Osteoblast (primary cell): Measurements from ENCODE around the gene LZTS3. TPM values are rescaled to one million over a fixed set of nuclear protein-coding genes. Genes with fewer than 3 reads are reported as not detected.
"Not testable (repeated sequence)": the region's sequence is repeated elsewhere in the genome, so short reads cannot be mapped to it uniquely, and the experiment has no call there.

ENCODE experiments used
- DNase-seq: peaks from one replicate; pipeline ENCODE4 v3.0.0; 2011; ENCODE audit warnings: low spot score, mixed read lengths; ENCODE audit not compliant: insufficient read length; ENCODE audit errors: missing footprints
- H2AFZ ChIP-seq: 2 replicates; pipeline ENCODE4 v1.6.0; 2011; ENCODE audit warnings: mild to moderate bottlenecking, low read length
- H3K27ac ChIP-seq: 2 replicates; pipeline ENCODE4 v1.5.1; 2011; ENCODE audit warnings: mild to moderate bottlenecking, low read depth, low read length, moderate library complexity
- H3K27me3 ChIP-seq: 2 replicates; pipeline ENCODE4 v1.6.0; 2012; ENCODE audit warnings: mild to moderate bottlenecking, control low read depth, inconsistent platforms, low read length, moderate library complexity; ENCODE audit not compliant: insufficient read depth
- H3K36me3 ChIP-seq: 2 replicates; pipeline ENCODE4 v1.5.1; 2011; ENCODE audit warnings: mild to moderate bottlenecking, low read length, control low read depth, moderate library complexity; ENCODE audit not compliant: insufficient read depth
- H3K4me1 ChIP-seq: 2 replicates; pipeline ENCODE4 v1.5.1; 2011; ENCODE audit warnings: mild to moderate bottlenecking, low read length, control low read depth, moderate library complexity; ENCODE audit not compliant: insufficient read depth
- H3K4me2 ChIP-seq: 2 replicates; pipeline ENCODE4 v1.6.0; 2011; ENCODE audit warnings: mild to moderate bottlenecking, low read length; ENCODE audit not compliant: insufficient read depth
- H3K4me3 ChIP-seq: fragments of 200-600 bp; sonication (generic); 3 replicates; pipeline ENCODE4 v1.5.1; 2012; ENCODE audit warnings: mild to moderate bottlenecking, low read length, inconsistent platforms; ENCODE audit not compliant: insufficient read depth
- H3K79me2 ChIP-seq: 2 replicates; pipeline ENCODE4 v1.6.0; 2012; ENCODE audit warnings: mild to moderate bottlenecking, low read length, control low read depth, inconsistent platforms; ENCODE audit not compliant: insufficient read depth
- H3K9me3 ChIP-seq: 2 replicates; pipeline ENCODE4 v1.5.1; 2011; ENCODE audit warnings: low read depth, low read length, control low read depth
- H4K20me1 ChIP-seq: 2 replicates; pipeline ENCODE4 v1.6.0; 2012; ENCODE audit warnings: mild to moderate bottlenecking, low read length, control low read depth; ENCODE audit not compliant: insufficient read depth
- CTCF ChIP-seq: IDR thresholded peaks from 2 replicates; pipeline ENCODE4 v1.5.1; 2011; ENCODE audit warnings: mild to moderate bottlenecking, low read depth, low read length, moderate library complexity; ENCODE audit errors: extremely low read depth
- total RNA-seq: library from RNA; depleted of rRNA; stranded (reverse); fragments of >200 nt; gene quantifications from 2 replicates; pipeline ENCODE4 v1.2.3, GENCODE V29; 2012

Gene LZTS3
- total RNA-seq, 1 donor = 3.6 TPM

- no peaks in the 10 kb centered on the region for H3K79me2 ChIP-seq
- H3K9me3 ChIP-seq = no peaks in the 10 kb centered on the region
- no peaks in the 10 kb centered on the region for H4K20me1 ChIP-seq
- no peak overlapping the region for H3K4me2 ChIP-seq
- no peaks in the 10 kb centered on the region for H3K27me3 ChIP-seq
- H3K4me1 ChIP-seq = no peaks in the 10 kb centered on the region
- DNase-seq = no peak
- H3K27ac ChIP-seq = no peak overlapping the region
- peaks cover 44% of the 10 kb centered on the region for H3K36me3 ChIP-seq
- H2AFZ ChIP-seq = no peak overlapping the region
- no peak for TF ChIP-seq CTCF
- no peak overlapping the region for H3K4me3 ChIP-seq
Measured at GRCh38 chr20:3188823-3189413, 15.6 kb upstream of the LZTS3 start.

- H4K20me1 ChIP-seq, H3K27ac ChIP-seq, H3K9me3 ChIP-seq: not testable (repeated sequence)
Measured at GRCh38 chr20:3187861-3188260, 14.5 kb upstream of the LZTS3 start.

GRCh38 chr20:3183896-3184612 lies 10.7 kb upstream of the LZTS3 start:
- DNase-seq = no peak
- Histone ChIP-seq H3K27me3 (no peaks in the 10 kb centered on the region), H3K4me1 (no peaks in the 10 kb centered on the region), H3K27ac (no peak overlapping the region), H3K79me2 (no peaks in the 10 kb centered on the region), H3K4me3 (no peak overlapping the region), H3K4me2 (no peak overlapping the region), H4K20me1 (no peaks in the 10 kb centered on the region), H3K36me3 (no peaks in the 10 kb centered on the region), H3K9me3 (no peaks in the 10 kb centered on the region), H2AFZ (no peak overlapping the region)
- no peak for TF ChIP-seq CTCF

More at GRCh38 chr20:3187861-3188260, 14.5 kb upstream of the LZTS3 start:
- not testable (repeated sequence) for H3K27me3 ChIP-seq, DNase-seq, H3K4me2 ChIP-seq, H3K79me2 ChIP-seq, H3K4me3 ChIP-seq, H2AFZ ChIP-seq, H3K4me1 ChIP-seq
- H3K36me3 ChIP-seq = peaks cover 36% of the 10 kb centered on the region

- H3K9me3 ChIP-seq, H2AFZ ChIP-seq, H3K4me2 ChIP-seq, H3K27me3 ChIP-seq, H3K4me3 ChIP-seq, H3K79me2 ChIP-seq, H3K36me3 ChIP-seq, H4K20me1 ChIP-seq, DNase-seq, H3K27ac ChIP-seq, H3K4me1 ChIP-seq: not testable (repeated sequence)
Measured at GRCh38 chr20:3182429-3182828, 9.1 kb upstream of the LZTS3 start.

- no peak overlapping the region for H3K4me2 ChIP-seq
- no peak overlapping the region for H2AFZ ChIP-seq
- no peaks in the 10 kb centered on the region for H3K79me2 ChIP-seq
- no peaks in the 10 kb centered on the region for H3K9me3 ChIP-seq
- no peaks in the 10 kb centered on the region for H3K36me3 ChIP-seq
- no peaks in the 10 kb centered on the region for H3K4me1 ChIP-seq
- no peak for TF ChIP-seq CTCF
- no peaks in the 10 kb centered on the region for H4K20me1 ChIP-seq
- H3K4me3 ChIP-seq = no peak overlapping the region
- H3K27me3 ChIP-seq = no peaks in the 10 kb centered on the region
- DNase-seq = no peak
- no peak overlapping the region for H3K27ac ChIP-seq
Measured at GRCh38 chr20:3181270-3181669, 7.9 kb upstream of the LZTS3 start.
